ENCODE results near the gene SHBG.

GRCh38 chr17:7618608-7619007 lies 11.3 kb upstream of the SHBG start:
- no peak for TF ChIP-seq EP300 (IDR thresholded peaks at IDR 0.05; ENCODE audit: borderline replicate concordance)
- no peak for TF ChIP-seq CREB1 (IDR thresholded peaks at IDR 0.05; ENCODE audit: low read depth)
- TF ChIP-seq RAD21 (IDR thresholded peaks at IDR 0.05; ENCODE audit: low read depth) = no peak

Measured in Ishikawa (cell line).